Heart left ventricle (tissue), 13 donors: ENCODE measurements around the gene SLC9B2.

Source experiments
- CTCF ChIP-seq, 12 donors: fragments of 200-600 bp; sonication (generic) in 4 of 12; IDR thresholded peaks; one replicate each; pipeline versions ENCODE4 v1.5.0 to v1.8.0; 2018 to 2022; ENCODE audit warnings: antibody characterized with exemption in 12 of 12, mild to moderate bottlenecking in 5 of 12
- POLR2A ChIP-seq, 2 donors: fragments of 450-650 bp; IDR thresholded peaks; one replicate each; pipeline ENCODE4 v1.6.1; 2017; ENCODE audit warnings: antibody characterized with exemption in 2 of 2, mild to moderate bottlenecking in 2 of 2, moderate library complexity in 2 of 2
- donor health status: ischemic (EF 13 %, LVEDD 7.1; RV severe dilation, severe dysfunction).
- donor health status: DM: no; HTN: yes; CAD: no.
- donor health status: DM: no; HTN: no; CAD: no.
- donor health status: ischemic (EF 25% LVEDD 6.9; RV normal size, moderate dysfunction).
- donor health status: ischemic (EF 25% LVEDD 5.7; RV mildly dilated, moderate dysfunction).
- donor health status: ischemic (EF 35%, LVEDD 5.7; RV mildly dilated, moderate dysfunction).
- donor health status: nonischemic (EF 11% LVEDD 7.7; RV severe dilation, severe dysfunction).
- donor health status: DM: yes; HTN: yes; CAD: no.
- donor health status: PGD.
- donor health status: ischemic (EF 29% LVEDD 5.4; RV normal size, mild dysfunction).
- donor health status: nonischemic (EF 23%, LVEDD 6.1; RV moderate dilation, normal function).

GRCh38 chr4:103008875-103009729, 67.5 kb downstream of the SLC9B2 start:
- TF ChIP-seq POLR2A (IDR thresholded peaks at IDR 0.05) (no peak), CTCF (IDR thresholded peaks at IDR 0.05) (peak; percentile 64 to 91 (median 74))
